ENCODE data around the gene GPC3.

Gene GPC3

GRCh38 chrX:133674726-133675470, 310.5 kb downstream of the GPC3 start:
- no peak for FAIRE-seq

GRCh38 chrX:133670383-133670782, 315.0 kb downstream of the GPC3 start:
- peak; percentile 41 for FAIRE-seq

DNA sequence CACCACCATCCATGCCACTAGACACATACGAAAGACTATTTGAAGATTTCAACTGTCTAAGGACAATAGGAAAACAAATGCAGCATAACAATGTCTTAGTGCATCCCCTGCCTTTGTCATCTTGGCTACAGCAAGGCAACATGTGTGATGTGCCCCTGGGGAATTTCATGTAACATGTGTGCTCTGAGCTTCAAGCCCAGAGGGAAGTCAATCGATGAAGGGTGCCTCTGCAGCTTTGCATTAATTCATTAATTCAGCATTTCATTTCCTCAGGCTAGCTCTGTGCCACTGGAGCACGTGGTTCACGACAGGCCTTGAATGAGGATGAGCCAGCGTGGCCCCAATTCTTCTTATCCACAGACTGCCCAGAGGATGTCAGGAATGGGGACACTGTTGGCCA, 316.2 kb downstream of the GPC3 start:
- no peak for FAIRE-seq

DNA sequence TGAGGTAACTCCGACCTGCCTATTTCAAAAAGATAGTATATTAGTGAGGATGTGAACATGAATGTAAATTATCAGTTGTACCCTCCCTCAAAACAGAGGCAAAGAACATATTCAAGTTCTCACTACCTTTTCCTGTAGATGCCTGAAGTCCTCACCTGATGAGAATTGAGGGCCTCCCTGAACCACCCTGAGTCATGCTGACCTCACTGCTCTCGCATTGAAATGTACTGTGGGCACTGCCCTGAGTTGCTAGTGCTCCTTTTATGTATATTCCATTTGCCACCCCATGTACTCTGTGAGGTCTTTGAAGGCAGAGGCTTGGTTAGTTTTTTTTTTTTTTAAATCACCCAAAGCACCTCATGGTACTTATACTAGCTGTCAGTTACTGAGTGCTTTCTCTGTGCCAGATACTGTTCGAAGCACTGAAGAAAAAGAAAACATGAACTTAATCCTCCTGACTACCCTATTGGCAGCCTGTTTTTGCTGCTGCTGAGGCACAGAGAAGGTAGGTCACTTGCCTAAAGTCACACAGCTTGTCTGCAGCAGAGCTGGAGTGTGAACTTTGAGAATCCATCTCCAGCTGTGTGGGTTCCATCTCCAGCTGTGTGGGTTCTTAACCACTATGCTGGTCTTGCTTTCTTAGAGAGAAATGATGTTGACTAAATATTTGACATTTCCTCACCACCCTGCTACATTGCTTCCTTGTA, 317.0 kb downstream of the GPC3 start:
- no peak for FAIRE-seq

DNA sequence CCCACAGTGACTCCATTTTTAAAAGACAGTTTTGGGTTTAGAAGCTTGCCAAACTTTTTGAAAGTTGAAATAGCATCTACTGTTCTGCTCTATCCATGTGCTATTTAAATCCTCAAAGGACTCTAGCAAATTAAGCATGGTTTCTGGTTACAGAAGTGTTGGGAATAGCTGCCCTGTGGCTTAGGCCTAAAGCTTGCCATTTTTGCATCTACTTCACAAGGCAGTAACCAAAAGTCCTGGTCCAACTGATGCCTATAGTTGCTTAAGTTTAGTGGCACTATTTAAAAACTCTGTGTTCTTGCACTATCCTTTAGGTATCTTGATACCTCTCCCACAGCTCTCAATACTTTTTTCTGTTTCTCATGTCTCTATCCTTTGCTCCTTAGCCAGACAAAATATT, 319.1 kb downstream of the GPC3 start:
- no peak for FAIRE-seq

DNA sequence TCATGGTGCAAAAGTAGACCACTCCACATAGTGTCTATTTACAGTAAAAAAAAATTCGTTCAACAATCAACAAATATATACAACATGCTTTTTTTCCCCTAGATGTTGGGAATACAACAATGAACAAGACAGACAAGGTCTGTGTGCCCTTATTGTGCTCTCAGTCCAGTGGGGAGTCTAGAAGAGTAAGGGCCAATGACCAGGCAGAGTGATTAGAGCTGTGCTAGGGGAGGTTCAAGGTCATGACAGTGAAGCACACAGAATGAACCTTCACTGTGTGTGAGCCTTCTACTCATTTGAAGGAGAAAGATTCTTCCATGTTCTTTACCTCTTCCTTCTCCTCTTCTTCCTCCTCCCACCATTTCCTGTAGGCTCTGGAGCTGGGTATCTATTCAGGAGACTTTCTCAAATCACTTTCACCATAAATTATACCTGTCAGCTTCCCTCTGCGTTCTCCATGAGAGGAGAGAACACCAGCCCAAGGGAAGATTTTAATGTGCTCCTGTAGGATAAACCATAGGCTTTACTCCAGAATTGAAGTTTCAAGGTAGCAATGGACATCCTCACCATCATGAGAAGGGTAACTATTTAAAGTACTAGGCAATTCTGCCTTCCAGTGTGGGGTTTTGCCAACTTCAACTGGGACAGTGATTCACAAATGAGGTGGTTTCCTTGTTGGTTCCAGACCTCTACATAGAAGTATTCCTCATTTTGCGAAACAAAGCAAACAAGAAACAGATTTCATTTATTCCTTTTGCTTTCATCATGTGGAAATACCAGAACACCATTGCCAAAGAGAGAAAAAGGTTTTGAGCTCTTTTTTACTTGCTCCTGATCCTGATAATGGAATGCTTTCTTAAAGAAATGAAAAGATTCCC, 323.2 kb downstream of the GPC3 start:
- no peak for FAIRE-seq

DNA sequence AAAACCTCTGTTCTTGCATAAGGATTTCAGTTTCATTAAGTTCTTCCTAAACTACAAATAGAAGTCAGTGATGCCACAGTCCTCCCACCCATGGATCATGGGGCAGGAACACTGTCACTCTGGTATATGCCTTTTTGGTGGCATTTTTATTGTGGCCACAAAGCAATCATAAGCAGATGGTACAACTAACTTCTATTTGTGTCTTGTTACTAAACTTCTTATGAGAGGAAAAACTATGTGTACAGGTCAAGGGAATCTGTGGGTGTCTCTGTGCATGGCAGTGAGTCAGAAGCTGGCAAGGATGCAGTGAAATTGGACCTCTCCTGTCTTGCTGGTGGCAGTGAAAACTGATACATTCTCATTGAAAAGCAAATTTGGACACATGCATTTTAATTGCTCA, 325.1 kb downstream of the GPC3 start:
- no peak for FAIRE-seq

- peak; percentile 36 for FAIRE-seq
Observed at GRCh38 chrX:133658293-133658911, 327.0 kb downstream of the GPC3 start.

DNA sequence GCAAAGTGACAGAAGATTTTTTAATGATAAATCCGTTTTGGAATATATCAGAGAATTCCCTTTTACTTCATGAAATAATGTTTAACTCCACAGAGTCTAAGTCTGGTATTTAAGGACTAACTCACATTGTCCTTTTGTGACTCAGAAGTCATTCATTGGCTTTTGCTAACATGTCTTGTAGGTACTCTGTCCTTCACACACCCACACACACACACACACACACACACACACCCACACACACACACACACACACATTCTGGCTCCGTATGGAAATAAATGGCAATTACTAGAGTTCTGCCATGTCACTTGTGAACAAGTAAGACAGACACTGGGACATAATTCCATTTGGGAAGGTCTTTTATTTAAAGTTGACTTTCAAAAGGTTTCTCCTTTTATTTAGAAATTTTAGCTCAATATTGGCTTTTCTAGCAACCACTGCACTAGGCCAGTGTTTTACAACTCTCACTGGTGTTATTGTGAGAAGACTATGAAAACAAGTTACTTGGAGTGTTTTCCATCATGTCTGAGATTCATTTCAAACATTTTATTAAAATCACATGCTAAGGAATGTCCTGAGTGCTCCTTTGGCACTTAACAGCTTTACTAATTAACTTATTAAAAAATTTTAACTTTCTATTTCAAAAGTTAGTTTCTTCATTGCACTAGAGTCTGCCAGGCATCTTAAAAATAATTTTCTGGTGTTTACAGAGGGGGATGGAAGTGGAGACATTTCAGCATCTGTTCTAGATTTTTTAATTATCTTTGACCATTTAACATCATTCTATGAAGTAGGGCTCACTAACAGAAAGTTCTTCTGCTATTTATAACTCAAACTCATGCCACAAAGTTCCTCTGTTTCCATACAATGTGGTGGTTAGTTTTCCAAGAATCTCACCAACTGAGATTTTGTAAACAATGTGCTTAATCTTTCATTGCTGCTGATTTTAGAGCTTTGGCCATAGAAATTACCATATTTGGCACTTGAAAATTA, 329.8 kb downstream of the GPC3 start:
- FAIRE-seq, result peak; percentile 73

DNA sequence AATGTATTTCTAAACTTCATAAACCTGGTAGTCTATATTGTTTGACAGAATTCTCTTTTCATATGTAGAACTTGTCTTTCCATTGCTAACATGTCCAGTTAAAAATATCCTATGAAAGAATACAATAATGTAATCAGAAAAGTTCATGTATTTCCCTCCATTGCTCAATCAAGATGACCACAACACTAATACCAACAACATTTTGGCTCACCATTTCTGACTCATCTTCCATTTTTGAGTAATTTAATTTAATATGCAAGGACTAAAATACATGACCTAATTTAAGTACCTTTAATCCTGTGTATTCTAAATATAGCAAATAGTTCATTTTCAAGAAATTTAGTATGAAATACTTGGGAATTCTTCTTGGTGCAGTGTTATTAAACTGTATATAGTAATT, 330.6 kb downstream of the GPC3 start:
- peak; percentile 96 for FAIRE-seq

GRCh38 chrX:133653358-133653757, 332.0 kb downstream of the GPC3 start:
- no peak for FAIRE-seq

DNA sequence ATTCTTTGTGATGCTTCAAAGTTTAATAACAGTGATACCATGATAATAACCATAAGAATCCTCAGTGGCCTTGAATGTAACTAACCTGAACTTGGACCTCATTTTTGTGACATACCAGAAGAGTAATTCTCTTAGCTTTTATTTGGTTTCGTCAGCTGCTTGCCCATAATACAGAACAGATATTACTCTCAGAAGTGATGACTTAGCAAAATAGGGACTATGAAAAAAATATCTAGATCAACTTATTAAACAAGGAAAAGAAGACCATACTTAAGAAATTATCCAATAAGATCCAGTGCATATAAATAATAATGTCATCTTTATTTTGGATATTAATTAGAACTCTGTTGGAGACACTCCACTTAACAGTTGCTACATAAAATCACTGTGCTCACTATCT, 333.2 kb downstream of the GPC3 start:
- peak; percentile 36 for FAIRE-seq

DNA sequence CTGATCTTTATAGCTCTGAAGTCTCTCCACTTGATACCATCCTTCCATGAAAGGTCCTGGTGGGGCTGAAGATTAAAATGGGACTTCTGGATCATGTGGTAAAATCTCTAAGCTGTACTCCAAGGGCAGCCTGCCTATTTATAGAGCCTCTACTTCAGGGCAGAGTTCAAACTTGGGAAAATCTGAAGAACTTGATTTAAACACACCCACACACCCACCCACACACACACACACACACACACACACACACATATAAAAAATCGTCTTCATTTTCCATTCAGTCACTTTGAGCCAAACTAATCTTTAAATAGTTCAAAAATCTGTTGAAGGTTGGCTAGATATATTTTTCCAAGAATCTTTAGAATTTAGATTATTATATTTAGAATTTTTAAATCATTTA, 335.2 kb downstream of the GPC3 start:
- peak; percentile 14 for FAIRE-seq

DNA sequence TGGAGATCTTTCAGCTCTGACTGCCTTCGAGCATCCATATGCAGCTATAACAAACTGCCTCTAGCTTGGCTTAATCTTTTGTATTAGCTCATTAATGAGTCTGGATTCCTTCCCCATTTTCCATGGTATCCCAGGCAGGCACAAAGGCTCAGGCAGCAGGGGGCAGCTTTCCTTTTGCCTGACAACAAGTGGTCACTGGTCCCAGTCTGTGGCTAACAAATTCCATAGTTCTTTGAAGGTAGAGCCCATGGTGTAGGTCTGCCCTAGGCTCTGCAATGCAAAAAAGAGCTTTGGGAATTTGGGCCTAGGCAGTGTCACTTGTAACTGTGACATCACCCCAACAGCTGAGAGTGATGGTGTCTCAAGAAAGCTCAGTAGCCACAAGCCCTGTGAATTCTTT, 335.7 kb downstream of the GPC3 start:
- no peak for FAIRE-seq

DNA sequence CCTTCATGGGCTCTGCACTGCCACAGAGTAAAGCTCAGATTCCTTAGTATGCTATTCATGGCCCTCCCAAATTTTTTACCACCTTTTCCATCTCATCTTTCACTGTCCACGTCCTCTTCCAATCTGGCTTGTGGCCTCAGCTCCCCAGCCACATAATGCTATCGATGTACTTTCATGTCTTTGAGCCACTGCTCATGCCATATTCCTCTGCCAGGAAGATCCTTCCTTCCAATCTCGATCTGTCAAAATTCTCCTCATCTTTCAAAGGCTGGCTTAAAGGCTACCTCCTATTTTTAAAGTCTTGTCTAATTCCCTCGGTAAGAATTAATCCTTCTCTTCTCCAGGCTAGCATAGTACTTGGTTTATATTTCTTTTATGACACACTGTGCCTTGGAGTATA, 336.8 kb downstream of the GPC3 start:
- no peak for FAIRE-seq

DNA sequence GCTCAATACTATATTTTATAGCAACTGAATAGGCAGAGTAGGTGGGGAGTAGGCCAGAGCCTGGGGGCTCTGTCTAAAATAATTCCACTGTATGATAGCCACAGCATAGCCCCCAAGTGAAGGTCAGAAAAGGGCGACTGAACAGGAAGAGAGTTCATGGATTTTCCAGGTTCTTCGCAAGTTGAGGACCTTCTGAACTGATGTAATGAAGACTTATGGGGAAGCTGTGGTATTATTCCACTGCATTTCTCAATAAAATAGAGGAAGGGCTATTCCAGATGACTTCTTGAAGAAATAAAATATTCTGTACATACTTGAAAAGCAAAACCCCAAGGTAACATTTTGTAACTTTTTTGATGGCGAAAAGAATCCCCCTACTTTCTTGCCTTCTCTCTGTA, 338.7 kb downstream of the GPC3 start:
- no peak for FAIRE-seq

GRCh38 chrX:133645977-133646718, 339.2 kb downstream of the GPC3 start:
- no peak for FAIRE-seq

DNA sequence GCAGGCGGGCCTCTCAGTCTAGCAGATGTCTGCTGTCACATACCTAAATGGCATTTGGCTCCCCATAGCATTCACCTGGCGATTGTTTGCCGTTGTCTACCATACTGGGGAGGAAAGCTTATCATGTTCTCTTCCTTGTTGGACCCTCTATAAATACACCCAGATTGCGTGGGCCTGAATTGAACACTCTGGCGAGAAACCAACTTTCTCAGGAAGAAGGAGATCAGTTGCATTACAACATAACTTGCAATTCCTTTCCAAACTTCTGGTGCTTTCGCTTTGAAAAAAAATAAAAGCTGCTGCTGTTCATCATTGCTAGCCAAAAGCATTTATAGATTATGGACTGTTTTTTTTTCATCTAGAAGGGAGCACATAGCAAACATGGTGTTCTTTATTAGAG, 340.1 kb downstream of the GPC3 start:
- no peak for FAIRE-seq

GRCh38 chrX:133640161-133641015, 345.0 kb downstream of the GPC3 start:
- no peak for FAIRE-seq

- no peak for FAIRE-seq
Observed at GRCh38 chrX:133639726-133640125, 345.7 kb downstream of the GPC3 start.

Data from colon (tissue), 2 donors.